Peyer's patch (tissue), 4 donors: ENCODE measurements around the gene ATP2B1. TPM values are rescaled to one million over a fixed set of nuclear protein-coding genes. Genes with fewer than 3 reads are reported as not detected.

Source experiments
- DNase-seq, 3 donors: peaks; one replicate each; pipeline ENCODE4 v3.0.0-alpha.2; 2017 to 2019
- H3K27ac ChIP-seq, 4 donors: fragments of 200-600 bp; sonication (generic); one replicate each; pipeline ENCODE4 v1.5.1; 2016 to 2019
- H3K27me3 ChIP-seq, 2 donors: fragments of 200-600 bp; sonication (generic); one replicate each; pipeline ENCODE4 v1.5.1; 2019
- H3K36me3 ChIP-seq, 3 donors: fragments of 200-600 bp; sonication (generic); one replicate each; pipeline ENCODE4 v1.5.1; 2016 to 2019
- H3K4me1 ChIP-seq, 4 donors: fragments of 200-600 bp; sonication (generic); one replicate each; pipeline ENCODE4 v1.5.1; 2016 to 2019
- H3K4me3 ChIP-seq, 4 donors: fragments of 200-600 bp; sonication (generic); 1 replicate in 3 of 4; 2 replicates in 1 of 4; pipeline ENCODE4 v1.5.1; 2016 to 2019; ENCODE audit warnings: mild to moderate bottlenecking in 1 of 4
- H3K9me3 ChIP-seq, 4 donors: fragments of 200-600 bp; sonication (generic); one replicate each; pipeline ENCODE4 v1.5.1; 2016 to 2019; ENCODE audit warnings: mild to moderate bottlenecking in 1 of 4
- CTCF ChIP-seq, 6 experiments: fragments of 450-650 bp in 4 of 6; fragments of 200-600 bp in 2 of 6; sonication (generic) in 1 of 6; IDR thresholded peaks; one replicate each; pipeline ENCODE4 v1.5.1; 2017 to 2019; ENCODE audit warnings: antibody characterized with exemption in 6 of 6, mild to moderate bottlenecking in 3 of 6, moderate library complexity in 1 of 6
- POLR2A ChIP-seq, 2 donors: fragments of 450-650 bp; IDR thresholded peaks; one replicate each; pipeline ENCODE4 v1.5.1; 2017; ENCODE audit warnings: antibody characterized with exemption in 2 of 2, mild to moderate bottlenecking in 2 of 2, moderate library complexity in 2 of 2
- total RNA-seq, 4 donors: library from RNA; depleted of rRNA; stranded (reverse); fragments of >200 nt; gene quantifications; one replicate each; pipeline ENCODE4 v1.1.0, GENCODE V29; 2016

Gene ATP2B1
- total RNA-seq, 4 donors from 2014 or later = 79.2 to 117 (median 85.7) TPM

- H3K27me3 ChIP-seq = no peaks in the 10 kb centered on the region
- no peak overlapping the region for H3K4me3 ChIP-seq
- H3K27ac ChIP-seq = no peak overlapping the region
- H3K9me3 ChIP-seq = no peaks in the 10 kb centered on the region
- DNase-seq = no peak
- H3K4me1 ChIP-seq = no peaks in the 10 kb centered on the region
- no peak for TF ChIP-seq POLR2A (IDR thresholded peaks at IDR 0.05)
- TF ChIP-seq CTCF (IDR thresholded peaks at IDR 0.05) = no peak
- H3K36me3 ChIP-seq = peaks cover 0 to 56% (median 0%) of the 10 kb centered on the region in 3 donors
Observed at GRCh38 chr12:89603678-89604077, 105.0 kb downstream of the ATP2B1 start.

GRCh38 chr12:89597770-89598169 lies 110.9 kb downstream of the ATP2B1 start:
- Histone ChIP-seq H3K27me3 (no peaks in the 10 kb centered on the region), H3K27ac (no peak overlapping the region), H3K9me3 (no peaks in the 10 kb centered on the region), H3K4me1 (no peaks in the 10 kb centered on the region), H3K4me3 (no peak overlapping the region), H3K36me3 (peaks cover 0 to 36% (median 0%) of the 10 kb centered on the region in 3 donors)
- no peak for DNase-seq
- TF ChIP-seq CTCF (IDR thresholded peaks at IDR 0.05) (no peak), POLR2A (IDR thresholded peaks at IDR 0.05) (no peak)

GRCh38 chr12:89597210-89597609 lies 111.4 kb downstream of the ATP2B1 start:
- H3K27me3 ChIP-seq = no peaks in the 10 kb centered on the region
- no peak overlapping the region for H3K27ac ChIP-seq
- DNase-seq = no peak
- no peak overlapping the region for H3K4me3 ChIP-seq
- H3K36me3 ChIP-seq = peaks cover 0 to 32% (median 0%) of the 10 kb centered on the region in 3 donors
- H3K9me3 ChIP-seq = no peaks in the 10 kb centered on the region
- no peak for TF ChIP-seq POLR2A (IDR thresholded peaks at IDR 0.05)
- no peak for TF ChIP-seq CTCF (IDR thresholded peaks at IDR 0.05)
- H3K4me1 ChIP-seq = no peaks in the 10 kb centered on the region

- no peak for DNase-seq
- Histone ChIP-seq H3K27ac (no peak overlapping the region), H3K4me1 (no peaks in the 10 kb centered on the region), H3K4me3 (no peak overlapping the region), H3K36me3 (peaks cover 0 to 32% (median 0%) of the 10 kb centered on the region in 3 donors), H3K9me3 (no peaks in the 10 kb centered on the region), H3K27me3 (no peaks in the 10 kb centered on the region)
- TF ChIP-seq POLR2A (IDR thresholded peaks at IDR 0.05) = no peak
- no peak for TF ChIP-seq CTCF (IDR thresholded peaks at IDR 0.05)
Observed at GRCh38 chr12:89593873-89594272, 114.8 kb downstream of the ATP2B1 start.

- Histone ChIP-seq H3K4me3 (no peak overlapping the region), H3K9me3 (no peaks in the 10 kb centered on the region), H3K36me3 (peaks cover 0 to 31% (median 0%) of the 10 kb centered on the region in 3 donors), H3K27me3 (no peaks in the 10 kb centered on the region), H3K27ac (no peak overlapping the region), H3K4me1 (no peaks in the 10 kb centered on the region)
- no peak for DNase-seq
- no peak for TF ChIP-seq CTCF (IDR thresholded peaks at IDR 0.05)
- TF ChIP-seq POLR2A (IDR thresholded peaks at IDR 0.05) = no peak
Observed at GRCh38 chr12:89593233-89593632, 115.4 kb downstream of the ATP2B1 start.

- no peak for TF ChIP-seq POLR2A (IDR thresholded peaks at IDR 0.05)
- no peak for TF ChIP-seq CTCF (IDR thresholded peaks at IDR 0.05)
- H3K36me3 ChIP-seq = peaks cover 0 to 33% (median 0%) of the 10 kb centered on the region in 3 donors
- no peak overlapping the region for H3K27ac ChIP-seq
- DNase-seq = no peak
- H3K27me3 ChIP-seq = no peaks in the 10 kb centered on the region
- H3K9me3 ChIP-seq = no peaks in the 10 kb centered on the region
- no peak overlapping the region for H3K4me3 ChIP-seq
- no peaks in the 10 kb centered on the region for H3K4me1 ChIP-seq
Observed at GRCh38 chr12:89589753-89590152, 118.9 kb downstream of the ATP2B1 start.
